ENCODE data around the gene CDK15.

- TF ChIP-seq POLR2A (IDR thresholded peaks at IDR 0.05) (no peak), CTCF (IDR thresholded peaks at IDR 0.05 in 4 of 5, conservative IDR thresholded peaks at IDR 0.05 in 1 of 5) (no peak)
These were observed 81.6 kb downstream of the CDK15 start for GRCh38 chr2:201887773-201888425.

All from gastrocnemius medialis (tissue), 4 donors.